HCT116 (cell line): Measurements from ENCODE around the gene TNXB. TPM values are rescaled to one million over a fixed set of nuclear protein-coding genes. Genes with fewer than 3 reads are reported as not detected.
A peak's percentile ranks its signal among the peaks of the same experiment; 100 is the strongest.

Experiments used
- ATAC-seq: fragments of 200-7000 bp; cut with Tn5 transposase; 2 replicates; pipeline ENCODE4 v1.9.1; 2020; ENCODE audit warnings: mild to moderate bottlenecking, moderate library complexity
- BruUV-seq: library from RNA; stranded (reverse); fragments of 400-500 nt; replicated peaks from 2 replicates; lab custom pipeline; 2021; lab: Mats Ljungman, UMichigan
- CTCF ChIA-PET: fragments of 300-600 bp; sonication (Branson Sonifier 250); formaldehyde crosslinking; loops from one replicate; lab custom pipeline; 2021; ENCODE audit warnings: antibody characterized with exemption; lab: Charles Lee
- POLR2A ChIA-PET: fragments of 300-600, 350-600 bp; sonication (Branson Sonifier 250); formaldehyde crosslinking; loops from one replicate; lab custom pipeline; 2021; ENCODE audit warnings: antibody characterized with exemption; lab: Charles Lee
- RAD21 ChIA-PET, 2 experiments: fragments of 300-600 bp; sonication (Branson Sonifier 250); formaldehyde crosslinking; loops; one replicate each; lab custom pipeline; 2023; ENCODE audit warnings: low total read pairs in 2 of 2; ENCODE audit not compliant: uncharacterized antibody in 2 of 2, unreplicated experiment in 2 of 2, low non-redundant PET in 1 of 2; lab: Charles Lee
- DNase-seq: peaks from one replicate; pipeline ENCODE4 v3.0.0-alpha.2; 2010; ENCODE audit warnings: low read depth, low spot score
- H2AFZ ChIP-seq: fragments of 200-600 bp; shearing (Covaris generic), sonication (generic); 2 replicates; pipeline ENCODE4 v1.6.1; 2017; ENCODE audit warnings: low read depth, mixed run types, mixed read lengths, antibody characterized with exemption, low read length; ENCODE audit not compliant: poor library complexity, severe bottlenecking
- H3K27ac ChIP-seq: 2 replicates; pipeline ENCODE4 v1.5.1; 2012; ENCODE audit warnings: low read depth, low read length
- H3K27me3 ChIP-seq: fragments of 200-600 bp; sonication (generic); 2 replicates; pipeline ENCODE4 v1.6.1; 2016; ENCODE audit warnings: mixed run types, low read length, mixed read lengths; ENCODE audit not compliant: insufficient read depth
- H3K36me3 ChIP-seq, 2 experiments: fragments of 200-500 bp in 1 of 2; fragments of 200-600 bp in 1 of 2; sonication (Bioruptor generic) in 1 of 2; sonication (generic) in 1 of 2; 2 replicates each; pipeline versions ENCODE4 v1.5.1 to v1.6.1; 2014 to 2016; ENCODE audit warnings: low read length in 2 of 2, inconsistent platforms in 1 of 2, mixed read lengths in 1 of 2, mixed run types in 1 of 2; ENCODE audit not compliant: insufficient read depth in 2 of 2, control insufficient read depth in 1 of 2
- H3K4me1 ChIP-seq, 2 experiments: fragments of 200-600 bp in 1 of 2; sonication (generic) in 1 of 2; 2 replicates each; pipeline versions ENCODE4 v1.5.1 to v1.6.1; 2012 to 2017; ENCODE audit warnings: low read length in 2 of 2, inconsistent platforms in 1 of 2, mild to moderate bottlenecking in 1 of 2, mixed read lengths in 1 of 2, mixed run types in 1 of 2, moderate library complexity in 1 of 2; ENCODE audit not compliant: insufficient read depth in 2 of 2, control insufficient read depth in 1 of 2
- H3K4me2 ChIP-seq: fragments of 200-600 bp; sonication (generic); 2 replicates; pipeline ENCODE4 v1.6.1; 2017; ENCODE audit warnings: mixed run types, low read length, mixed read lengths
- H3K4me3 ChIP-seq, 2 experiments: fragments of 200-600 bp in 1 of 2; sonication (generic) in 1 of 2; replicated peaks in 1 of 2; 2 replicates each; pipeline ENCODE4 v1.5.1; 2011 to 2016; ENCODE audit warnings: low read length in 2 of 2, control low read depth in 1 of 2, low read depth in 1 of 2, mild to moderate bottlenecking in 1 of 2, mixed read lengths in 1 of 2, mixed run types in 1 of 2
- H3K79me2 ChIP-seq: fragments of 200-600 bp; sonication (generic); 2 replicates; pipeline ENCODE4 v1.6.1; 2017; ENCODE audit warnings: mild to moderate bottlenecking, mixed run types, low read length, moderate library complexity, mixed read lengths; ENCODE audit not compliant: insufficient read depth
- H3K9ac ChIP-seq: fragments of 200-600 bp; sonication (generic); 2 replicates; pipeline ENCODE4 v1.6.1; 2016; ENCODE audit warnings: low read length, mixed read lengths
- H3K9me2 ChIP-seq: fragments of 200-600 bp; sonication (generic), shearing (Covaris generic); 2 replicates; pipeline ENCODE4 v1.6.1; 2017; ENCODE audit warnings: mixed run types, mild to moderate bottlenecking, moderate library complexity; ENCODE audit not compliant: insufficient read depth
- H3K9me3 ChIP-seq, 2 experiments: fragments of 200-500 bp in 1 of 2; fragments of 200-600 bp in 1 of 2; sonication (Bioruptor generic) in 1 of 2; sonication (generic) in 1 of 2; 2 replicates each; pipeline ENCODE4 v1.6.1; 2014 to 2017; ENCODE audit warnings: low read length in 2 of 2, mixed read lengths in 2 of 2, inconsistent platforms in 1 of 2, low read depth in 1 of 2, mild to moderate bottlenecking in 1 of 2, mixed run types in 1 of 2, moderate library complexity in 1 of 2; ENCODE audit not compliant: control insufficient read depth in 1 of 2, insufficient read depth in 1 of 2
- H4K20me1 ChIP-seq: fragments of 200-600 bp; sonication (generic), shearing (Covaris generic); 2 replicates; pipeline ENCODE4 v1.6.1; 2017; ENCODE audit warnings: mixed run types, mild to moderate bottlenecking, moderate library complexity; ENCODE audit not compliant: insufficient read depth
- EGR1 ChIP-seq: IDR thresholded peaks from 2 replicates; pipeline ENCODE4 v1.6.1; 2012; ENCODE audit warnings: low read depth
- ELF1 ChIP-seq: IDR thresholded peaks from 2 replicates; pipeline ENCODE4 v1.6.1; 2012; ENCODE audit warnings: low read depth, borderline replicate concordance
- EZH2phosphoT487 ChIP-seq: fragments of 200-600 bp; IDR thresholded peaks from 2 replicates; pipeline ENCODE4 v1.6.1; 2018; ENCODE audit warnings: antibody characterized with exemption, borderline replicate concordance
- JUND ChIP-seq: IDR thresholded peaks from 2 replicates; pipeline ENCODE4 v1.6.1; 2012
- MAX ChIP-seq: IDR thresholded peaks from 2 replicates; pipeline ENCODE4 v1.6.1; 2012
- POLR2AphosphoS5 ChIP-seq: IDR thresholded peaks from 2 replicates; pipeline ENCODE4 v1.6.1; 2011; ENCODE audit warnings: mild to moderate bottlenecking, low read depth, low read length, moderate library complexity
- REST ChIP-seq: IDR thresholded peaks from 2 replicates; pipeline ENCODE4 v1.6.1; 2012; ENCODE audit warnings: low read depth
- SIN3A ChIP-seq: IDR thresholded peaks from 2 replicates; pipeline ENCODE4 v1.6.1; 2012; ENCODE audit warnings: low read depth
- SRF ChIP-seq: IDR thresholded peaks from 2 replicates; pipeline ENCODE4 v1.6.1; 2012; ENCODE audit warnings: low read depth
- ZBTB33 ChIP-seq: IDR thresholded peaks from 2 replicates; pipeline ENCODE4 v1.6.1; 2011; ENCODE audit warnings: mild to moderate bottlenecking, low read length, moderate library complexity; ENCODE audit not compliant: insufficient replicate concordance; ENCODE audit errors: extremely low read depth
- intact Hi-C: fragments of 100-400 bp; cut with micrococcal nuclease; formaldehyde crosslinking; loops from 2 replicates; pipeline ENCODE4 v1.10.0; 2022
- total RNA-seq: library from RNA; stranded (reverse); gene quantifications from one replicate; pipeline ENCODE4 v1.2.1, GENCODE V29; 2021; ENCODE audit not compliant: unreplicated experiment
- TF ChIP-seq, protein P1 (sequence below): IDR thresholded peaks from 2 replicates; pipeline ENCODE4 v1.6.1; 2012

The TNXB gene
- total RNA-seq, 1 experiment from 2014 or later: 8.5 TPM

- H3K4me3 ChIP-seq: no peak overlapping the region
- POLR2A ChIA-PET: no interaction called here
- intact Hi-C loops: no loop called here
- no peaks in the 10 kb centered on the region for H3K9me3 ChIP-seq
- H3K4me2 ChIP-seq: no peak overlapping the region
- no peak overlapping the region for H3K9ac ChIP-seq
- RAD21 ChIA-PET: no interaction called here
- H4K20me1 ChIP-seq: no peaks in the 10 kb centered on the region
- BruUV-seq: no TSS peak
- CTCF ChIA-PET: no interaction called here
- H3K27ac ChIP-seq: no peak overlapping the region
- ATAC-seq (no peak), DNase-seq (no peak)
- H3K27me3 ChIP-seq: no peaks in the 10 kb centered on the region
- TF ChIP-seq POLR2AphosphoS5 (no peak), SRF (no peak)
- H3K79me2 ChIP-seq: no peaks in the 10 kb centered on the region
- no peak overlapping the region for H2AFZ ChIP-seq
- H3K36me3 ChIP-seq: no peaks in the 10 kb centered on the region
- H3K4me1 ChIP-seq: peaks cover 4 to 34% of the 10 kb centered on the region in 2 experiments
- no peaks in the 10 kb centered on the region for H3K9me2 ChIP-seq
Observed at GRCh38 chr6:32081168-32081990, 27.8 kb downstream of the TNXB start.

GRCh38 chr6:32079566-32080290, 29.4 kb downstream of the TNXB start:
- Histone ChIP-seq H2AFZ (no peak overlapping the region), H3K27ac (no peak overlapping the region), H3K4me2 (0 out of 2 replicates have a peak overlapping the region, but pooled peaks have one; percentile 12), H3K4me1 (peaks cover 3 to 42% of the 10 kb centered on the region in 2 experiments; a peak in 3 of 4 replicates), H3K9ac (no peak overlapping the region), H3K79me2 (no peaks in the 10 kb centered on the region), H3K27me3 (no peaks in the 10 kb centered on the region), H3K9me2 (no peaks in the 10 kb centered on the region), H3K36me3 (no peaks in the 10 kb centered on the region), H4K20me1 (no peaks in the 10 kb centered on the region), H3K9me3 (no peaks in the 10 kb centered on the region), H3K4me3 (no peak overlapping the region)
- ChIA-PET POLR2A (no interaction called here), CTCF (no interaction called here), RAD21 (no interaction called here)
- BruUV-seq: no TSS peak
- intact Hi-C loops: no loop called here
- TF ChIP-seq SIN3A: no peak
- TF ChIP-seq MAX: no peak
- TF ChIP-seq REST: no peak
- TF ChIP-seq JUND: no peak
- no peak for TF ChIP-seq EZH2phosphoT487
- TF ChIP-seq, protein P1, sequence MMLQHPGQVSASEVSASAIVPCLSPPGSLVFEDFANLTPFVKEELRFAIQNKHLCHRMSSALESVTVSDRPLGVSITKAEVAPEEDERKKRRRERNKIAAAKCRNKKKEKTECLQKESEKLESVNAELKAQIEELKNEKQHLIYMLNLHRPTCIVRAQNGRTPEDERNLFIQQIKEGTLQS: no peak
- TF ChIP-seq ELF1: no peak
- no peak for TF ChIP-seq EGR1
- no peak for TF ChIP-seq ZBTB33
- peak; percentile 31; the same call in 1 of the 2 replicates for ATAC-seq
- no peak for DNase-seq
